Parathyroid adenoma (tissue), 2 donors: Measurements from ENCODE around the gene YBX3.

Source experiments
- H2AFZ ChIP-seq: fragments of 300-600 bp; sonication (generic); one replicate; pipeline ENCODE4 v1.7.0; 2017; ENCODE audit warnings: antibody characterized with exemption, mild to moderate bottlenecking
- H3K27ac ChIP-seq: fragments of 300-600 bp; sonication (generic); one replicate; pipeline ENCODE4 v1.7.0; 2017
- H3K27me3 ChIP-seq: fragments of 300-600 bp; sonication (generic); one replicate; pipeline ENCODE4 v1.7.0; 2017; ENCODE audit warnings: low read length; ENCODE audit not compliant: control insufficient read depth, insufficient read depth
- H3K36me3 ChIP-seq: fragments of 300-600 bp; sonication (generic); one replicate; pipeline ENCODE4 v1.7.0; 2017; ENCODE audit warnings: low read length; ENCODE audit not compliant: control insufficient read depth, insufficient read depth
- H3K4me1 ChIP-seq: fragments of 300-600 bp; sonication (generic); one replicate; pipeline ENCODE4 v1.7.0; 2017; ENCODE audit warnings: control low read depth
- H3K4me2 ChIP-seq: fragments of 300-600 bp; sonication (generic); one replicate; pipeline ENCODE4 v1.7.0; 2017; ENCODE audit warnings: low read length
- H3K4me3 ChIP-seq: fragments of 300-600 bp; sonication (generic); one replicate; pipeline ENCODE4 v1.7.0; 2017; ENCODE audit warnings: low read depth, low read length
- H3K79me2 ChIP-seq: fragments of 300-600 bp; sonication (generic); one replicate; pipeline ENCODE4 v1.7.0; 2017; ENCODE audit warnings: control low read depth
- H3K9ac ChIP-seq: fragments of 300-600 bp; sonication (generic); one replicate; pipeline ENCODE4 v1.7.0; 2017; ENCODE audit warnings: mild to moderate bottlenecking
- H3K9me3 ChIP-seq: fragments of 300-600 bp; sonication (generic); one replicate; pipeline ENCODE4 v1.7.0; 2017; ENCODE audit warnings: low read length; ENCODE audit not compliant: control insufficient read depth
- CTCF ChIP-seq: fragments of 300-600 bp; sonication (generic); IDR thresholded peaks from one replicate; pipeline ENCODE4 v1.7.0; 2017; ENCODE audit warnings: antibody characterized with exemption, mild to moderate bottlenecking
- donor health status: primary hyperparathyroidism.

The YBX3 gene

GRCh38 chr12:10672231-10672868 is 50.8 kb downstream of the YBX3 start:
- Histone ChIP-seq H3K4me1 (no peaks in the 10 kb centered on the region), H3K79me2 (no peaks in the 10 kb centered on the region), H3K27me3 (no peaks in the 10 kb centered on the region), H3K36me3 (no peaks in the 10 kb centered on the region), H3K27ac (no peak overlapping the region), H3K4me3 (no peak overlapping the region), H3K9me3 (no peaks in the 10 kb centered on the region), H3K9ac (no peak overlapping the region), H3K4me2 (no peak overlapping the region), H2AFZ (no peak overlapping the region)
- no peak for TF ChIP-seq CTCF

- H3K9ac ChIP-seq = no peak overlapping the region
- no peaks in the 10 kb centered on the region for H3K4me1 ChIP-seq
- no peak overlapping the region for H3K27ac ChIP-seq
- H3K4me3 ChIP-seq = no peak overlapping the region
- H3K9me3 ChIP-seq = no peaks in the 10 kb centered on the region
- no peak for TF ChIP-seq CTCF
- H3K27me3 ChIP-seq = no peaks in the 10 kb centered on the region
- H3K79me2 ChIP-seq = no peaks in the 10 kb centered on the region
- no peak overlapping the region for H3K4me2 ChIP-seq
- H3K36me3 ChIP-seq = no peaks in the 10 kb centered on the region
- H2AFZ ChIP-seq = no peak overlapping the region
Observed at GRCh38 chr12:10669533-10669932, 53.6 kb downstream of the YBX3 start.

GRCh38 chr12:10668526-10668925 is 54.6 kb downstream of the YBX3 start:
- Histone ChIP-seq H3K9me3 (no peaks in the 10 kb centered on the region), H3K27me3 (no peaks in the 10 kb centered on the region), H3K36me3 (no peaks in the 10 kb centered on the region), H2AFZ (no peak overlapping the region), H3K4me3 (no peak overlapping the region), H3K4me2 (no peak overlapping the region), H3K4me1 (no peaks in the 10 kb centered on the region), H3K79me2 (no peaks in the 10 kb centered on the region), H3K9ac (no peak overlapping the region), H3K27ac (no peak overlapping the region)
- TF ChIP-seq CTCF = no peak

- H3K9ac ChIP-seq = no peak overlapping the region
- no peaks in the 10 kb centered on the region for H3K4me1 ChIP-seq
- H3K9me3 ChIP-seq = no peaks in the 10 kb centered on the region
- H3K4me3 ChIP-seq = no peak overlapping the region
- H3K4me2 ChIP-seq = no peak overlapping the region
- H3K27me3 ChIP-seq = no peaks in the 10 kb centered on the region
- H3K27ac ChIP-seq = no peak overlapping the region
- TF ChIP-seq CTCF = no peak
- H3K36me3 ChIP-seq = no peaks in the 10 kb centered on the region
- no peak overlapping the region for H2AFZ ChIP-seq
- H3K79me2 ChIP-seq = no peaks in the 10 kb centered on the region
Observed at GRCh38 chr12:10667581-10667980, 55.5 kb downstream of the YBX3 start.

- no peaks in the 10 kb centered on the region for H3K79me2 ChIP-seq
- no peaks in the 10 kb centered on the region for H3K36me3 ChIP-seq
- H2AFZ ChIP-seq = no peak overlapping the region
- no peaks in the 10 kb centered on the region for H3K9me3 ChIP-seq
- no peak overlapping the region for H3K9ac ChIP-seq
- H3K27ac ChIP-seq = no peak overlapping the region
- H3K4me1 ChIP-seq = no peaks in the 10 kb centered on the region
- TF ChIP-seq CTCF = no peak
- H3K4me3 ChIP-seq = no peak overlapping the region
- H3K4me2 ChIP-seq = no peak overlapping the region
- H3K27me3 ChIP-seq = no peaks in the 10 kb centered on the region
Observed at GRCh38 chr12:10664499-10664898, 58.6 kb downstream of the YBX3 start.
